Pancreas (tissue), 10 donors: ENCODE data around the gene IL20RA. TPM values are rescaled to one million over a fixed set of nuclear protein-coding genes. Genes with fewer than 3 reads are reported as not detected.

ENCODE experiments used
- ATAC-seq, 4 donors: fragments of 200-7000 bp; cut with Tn5 transposase; one replicate each; pipeline versions ENCODE4 v1.8.0 to v1.9.1; 2020; ENCODE audit warnings: mild to moderate bottlenecking in 4 of 4, moderate library complexity in 4 of 4
- DNase-seq, 6 donors: peaks; one replicate each; pipeline ENCODE4 v3.0.0-alpha.2; 2020
- FAIRE-seq: peaks from 2 replicates; lab custom pipeline; 2012; peaks lifted over from hg19 to GRCh38; lab: Jason Lieb, UNC
- H3K27ac ChIP-seq, 4 donors: fragments of 200-600 bp; sonication (generic); 1 replicate in 3 of 4; 2 replicates in 1 of 4; pipeline versions ENCODE4 v1.5.0 to v1.8.0; 2020
- H3K27me3 ChIP-seq, 4 donors: fragments of 200-600 bp; one replicate each; pipeline ENCODE4 v1.8.0; 2021
- H3K36me3 ChIP-seq, 3 donors: fragments of 200-600 bp; sonication (generic) in 1 of 3; one replicate each; pipeline versions ENCODE4 v1.5.0 to v1.8.0; 2020 to 2021
- H3K4me1 ChIP-seq, 3 donors: fragments of 200-600 bp; one replicate each; pipeline ENCODE4 v1.8.0; 2021
- H3K4me3 ChIP-seq, 4 donors: fragments of 200-600 bp; sonication (generic) in 2 of 4; one replicate each; pipeline versions ENCODE4 v1.5.0 to v1.8.0; 2020 to 2021
- H3K9me3 ChIP-seq, 4 donors: fragments of 200-600 bp; one replicate each; pipeline ENCODE4 v1.8.0; 2021
- CTCF ChIP-seq, 4 donors: fragments of 200-600 bp; sonication (generic) in 3 of 4; IDR thresholded peaks; one replicate each; pipeline versions ENCODE4 v1.5.0 to v1.8.0; 2021; ENCODE audit warnings: antibody characterized with exemption in 4 of 4
- WGBS, 2 donors: extraction: QIAGEN DNeasy Blood & Tissue Kit; methylation state at CpG; one replicate each; pipeline ENCODE4 v1.1.7; 2013; 5-methylcytosine and 5-hydroxymethylcytosine counted together
- intact Hi-C, 3 donors: fragments of 100-400 bp; cut with DNase I; formaldehyde crosslinking; loops; one replicate each; pipeline versions ENCODE4 v1.11.1 to v1.14.2; 2022
- polyA plus RNA-seq, 2 donors: library from polyadenylated mRNA; stranded (reverse); fragments of 200-250 nt; gene quantifications; one replicate each; pipeline ENCODE4 v1.2.3, GENCODE V29; 2013
- total RNA-seq, 6 donors: library from RNA; stranded (reverse); fragmentation: NEBNext Ultra II Directional in 4 of 6; extraction: Animal tissue kit (Norgen Biotek cat#: 25700) in 4 of 6; gene quantifications; one replicate each; pipeline versions ENCODE4 v1.2.1 to v1.2.4, GENCODE V29; 2021 to 2023
- donor health status: healthy with polysubstance abuse.
- donor health status: DM: no; HTN: no; CAD: no; lungs with moderate emphysema.
- donor health status: DM: no; HTN: no; CAD: no.
- donor health status: control.
- donor health status: control.
- donor health status: Bipolar disorder and iron deficiency.
- donor health status: DM: yes; HTN: yes; CAD: no.
- donor health status: DM: no; HTN: no; CAD: no.
- donor health status: DM: no; HTN: no; CAD: no.
- donor health status: DM: yes; HTN: yes; CAD: no.

The IL20RA gene
- total and polyA plus RNA-seq, 8 donors, result 5.5 to 22.2 (median 9.0) TPM

GRCh38 chr6:137025786-137026730 is 18.7 kb downstream of the IL20RA start:
- no peak for FAIRE-seq

GRCh38 chr6:137024237-137024990 is 20.4 kb downstream of the IL20RA start:
- Histone ChIP-seq H3K36me3 (no peaks in the 10 kb centered on the region), H3K27me3 (no peaks in the 10 kb centered on the region), H3K9me3 (no peaks in the 10 kb centered on the region), H3K4me3 (no peak overlapping the region), H3K27ac (peak overlapping the region in 2 of 4 donors; percentile 52 to 73), H3K4me1 (peaks cover 7 to 10% (median 9%) of the 10 kb centered on the region in 3 donors)
- TF ChIP-seq CTCF (IDR thresholded peaks at IDR 0.05), result no peak
- 51% methylated on average over 3 of the region's 3 CpGs for WGBS, 2 donors
- FAIRE-seq (no peak), DNase-seq (no peak), ATAC-seq (peak; percentile 72 to 84 (median 76))
- intact Hi-C loops, result no loop called here

More at GRCh38 chr6:137025786-137026730, 18.7 kb downstream of the IL20RA start:
- Histone ChIP-seq H3K4me1 (peaks cover 7 to 10% (median 9%) of the 10 kb centered on the region in 3 donors), H3K9me3 (no peaks in the 10 kb centered on the region), H3K4me3 (no peak overlapping the region), H3K27ac (peak overlapping the region in 2 of 4 donors; percentile 73), H3K36me3 (no peaks in the 10 kb centered on the region), H3K27me3 (no peaks in the 10 kb centered on the region)
- DNase-seq, result no peak
- intact Hi-C loops, result no loop called here
- TF ChIP-seq CTCF (IDR thresholded peaks at IDR 0.05), result no peak
- WGBS, 2 donors, result 63 to 66% methylated on average over 8 of the region's 8 CpGs
- ATAC-seq, result peak in 3 of 4 donors; percentile 53 to 55 (median 54)

- Histone ChIP-seq H3K4me1 (peaks cover 7 to 10% (median 9%) of the 10 kb centered on the region in 3 donors), H3K27me3 (no peaks in the 10 kb centered on the region), H3K36me3 (no peaks in the 10 kb centered on the region), H3K4me3 (no peak overlapping the region), H3K27ac (peak overlapping the region in 1 of 4 donors; percentile 58), H3K9me3 (no peaks in the 10 kb centered on the region)
- 80 to 83% methylated on average over 4 of the region's 4 CpGs for WGBS, 2 donors
- DNase-seq (no peak), ATAC-seq (no peak), FAIRE-seq (no peak)
- no peak for TF ChIP-seq CTCF (IDR thresholded peaks at IDR 0.05)
- intact Hi-C loops, result no loop called here
These were observed 24.0 kb downstream of the IL20RA start for GRCh38 chr6:137020776-137021175.

- 46 to 49% methylated on average over 4 of the region's 4 CpGs for WGBS, 2 donors
- Histone ChIP-seq H3K27ac (peak overlapping the region in 2 of 4 donors; percentile 58 to 59), H3K27me3 (no peaks in the 10 kb centered on the region), H3K4me3 (no peak overlapping the region), H3K36me3 (no peaks in the 10 kb centered on the region), H3K4me1 (peaks cover 5 to 7% (median 6%) of the 10 kb centered on the region in 3 donors), H3K9me3 (no peaks in the 10 kb centered on the region)
- FAIRE-seq (no peak), DNase-seq (no peak), ATAC-seq (peak in 3 of 4 donors; percentile 34 to 64 (median 59))
- no peak for TF ChIP-seq CTCF (IDR thresholded peaks at IDR 0.05)
- intact Hi-C loops, result no loop called here
These were observed 25.1 kb downstream of the IL20RA start for GRCh38 chr6:137019476-137020272.
